Thyroid gland (tissue), 4 donors: Measurements from ENCODE around the gene XCR1. TPM values are rescaled to one million over a fixed set of nuclear protein-coding genes. Genes with fewer than 3 reads are reported as not detected.

Experiments used
- DNase-seq, 2 donors: peaks; one replicate each; pipeline ENCODE4 v3.0.0-alpha.2; 2019
- H3K27ac ChIP-seq, 3 donors: fragments of 200-600 bp; sonication (generic); 1 replicate in 2 of 3; 2 replicates in 1 of 3; pipeline ENCODE4 v1.5.1; 2016 to 2019; ENCODE audit warnings: mild to moderate bottlenecking in 1 of 3, moderate library complexity in 1 of 3
- H3K27me3 ChIP-seq: fragments of 200-600 bp; sonication (generic); one replicate; pipeline ENCODE4 v1.5.1; 2019
- H3K36me3 ChIP-seq, 2 donors: fragments of 200-600 bp; sonication (generic); one replicate each; pipeline ENCODE4 v1.5.1; 2016 to 2019
- H3K4me1 ChIP-seq, 2 donors: fragments of 200-600 bp; sonication (generic); one replicate each; pipeline ENCODE4 v1.5.1; 2017 to 2019
- H3K4me3 ChIP-seq, 3 donors: fragments of 200-600 bp; sonication (generic); replicated peaks in 1 of 3; 1 replicate in 2 of 3; 2 replicates in 1 of 3; pipeline ENCODE4 v1.5.1; 2016; ENCODE audit warnings: mild to moderate bottlenecking in 1 of 3
- H3K9me3 ChIP-seq: fragments of 200-600 bp; sonication (generic); one replicate; pipeline ENCODE4 v1.5.1; 2017
- POLR2A ChIP-seq, 2 donors: fragments of 450-650 bp; IDR thresholded peaks; one replicate each; pipeline ENCODE4 v1.6.1; 2017; ENCODE audit warnings: antibody characterized with exemption in 2 of 2, mild to moderate bottlenecking in 2 of 2, moderate library complexity in 1 of 2
- WGBS, 2 donors: methylation state at CpG; one replicate each; pipeline ENCODE4 v1.1.5; 2017; 5-methylcytosine and 5-hydroxymethylcytosine counted together
- intact Hi-C: fragments of 100-400 bp; cut with DNase I; formaldehyde crosslinking; loops from one replicate; pipeline ENCODE4 v1.15.1; 2023
- total RNA-seq, 4 donors: library from RNA; depleted of rRNA; stranded (reverse); fragments of >200 nt; gene quantifications; one replicate each; pipeline ENCODE4 v1.2.3, GENCODE V29; 2016
- TF ChIP-seq, protein P1 (sequence below), 6 experiments: fragments of 200-600 bp in 3 of 6; fragments of 450-650 bp in 3 of 6; sonication (generic) in 3 of 6; IDR thresholded peaks; one replicate each; pipeline ENCODE4 v1.5.1; 2016 to 2019; ENCODE audit warnings: antibody characterized with exemption in 6 of 6, mild to moderate bottlenecking in 2 of 6, inconsistent platforms in 1 of 6, moderate library complexity in 1 of 6

The XCR1 gene
- total RNA-seq, 4 donors from 2014 or later = not detected

DNA sequence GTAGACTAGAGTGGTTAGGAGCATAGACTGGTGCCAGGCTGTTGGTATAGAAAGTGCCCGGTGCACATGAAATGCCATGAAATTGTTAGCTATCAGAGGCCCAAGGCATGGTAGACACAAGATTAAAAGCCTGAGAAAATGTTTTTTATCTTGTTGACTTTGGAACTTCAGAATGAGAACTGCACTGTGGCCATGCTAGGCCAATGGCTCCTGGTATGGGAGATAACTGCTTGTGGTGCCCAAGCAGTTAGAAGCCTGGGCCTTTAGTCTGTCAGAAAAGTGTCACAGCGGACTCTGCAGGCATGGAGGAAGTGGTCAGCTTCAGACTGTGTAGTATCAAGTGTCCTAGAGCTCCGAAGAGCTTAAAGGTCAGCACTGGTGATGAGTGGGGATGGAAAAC lies 43.5 kb downstream of the XCR1 start:
- no peak for DNase-seq
- peak overlapping the region; percentile 4 to 84 (median 80) for H3K27ac ChIP-seq
- no peaks in the 10 kb centered on the region for H3K9me3 ChIP-seq
- 79 to 82% methylated on average over 3 of the region's 3 CpGs for WGBS, 2 donors
- no peak for TF ChIP-seq POLR2A (IDR thresholded peaks at IDR 0.05)
- TF ChIP-seq, protein P1, sequence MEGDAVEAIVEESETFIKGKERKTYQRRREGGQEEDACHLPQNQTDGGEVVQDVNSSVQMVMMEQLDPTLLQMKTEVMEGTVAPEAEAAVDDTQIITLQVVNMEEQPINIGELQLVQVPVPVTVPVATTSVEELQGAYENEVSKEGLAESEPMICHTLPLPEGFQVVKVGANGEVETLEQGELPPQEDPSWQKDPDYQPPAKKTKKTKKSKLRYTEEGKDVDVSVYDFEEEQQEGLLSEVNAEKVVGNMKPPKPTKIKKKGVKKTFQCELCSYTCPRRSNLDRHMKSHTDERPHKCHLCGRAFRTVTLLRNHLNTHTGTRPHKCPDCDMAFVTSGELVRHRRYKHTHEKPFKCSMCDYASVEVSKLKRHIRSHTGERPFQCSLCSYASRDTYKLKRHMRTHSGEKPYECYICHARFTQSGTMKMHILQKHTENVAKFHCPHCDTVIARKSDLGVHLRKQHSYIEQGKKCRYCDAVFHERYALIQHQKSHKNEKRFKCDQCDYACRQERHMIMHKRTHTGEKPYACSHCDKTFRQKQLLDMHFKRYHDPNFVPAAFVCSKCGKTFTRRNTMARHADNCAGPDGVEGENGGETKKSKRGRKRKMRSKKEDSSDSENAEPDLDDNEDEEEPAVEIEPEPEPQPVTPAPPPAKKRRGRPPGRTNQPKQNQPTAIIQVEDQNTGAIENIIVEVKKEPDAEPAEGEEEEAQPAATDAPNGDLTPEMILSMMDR (IDR thresholded peaks at IDR 0.05) = no peak
- no peaks in the 10 kb centered on the region for H3K27me3 ChIP-seq
- H3K4me1 ChIP-seq = peaks cover 56 to 72% of the 10 kb centered on the region in 2 donors
- intact Hi-C loops = no loop called here
- H3K36me3 ChIP-seq = peaks cover 17 to 34% of the 10 kb centered on the region in 2 donors
- H3K4me3 ChIP-seq = no peak overlapping the region

DNA sequence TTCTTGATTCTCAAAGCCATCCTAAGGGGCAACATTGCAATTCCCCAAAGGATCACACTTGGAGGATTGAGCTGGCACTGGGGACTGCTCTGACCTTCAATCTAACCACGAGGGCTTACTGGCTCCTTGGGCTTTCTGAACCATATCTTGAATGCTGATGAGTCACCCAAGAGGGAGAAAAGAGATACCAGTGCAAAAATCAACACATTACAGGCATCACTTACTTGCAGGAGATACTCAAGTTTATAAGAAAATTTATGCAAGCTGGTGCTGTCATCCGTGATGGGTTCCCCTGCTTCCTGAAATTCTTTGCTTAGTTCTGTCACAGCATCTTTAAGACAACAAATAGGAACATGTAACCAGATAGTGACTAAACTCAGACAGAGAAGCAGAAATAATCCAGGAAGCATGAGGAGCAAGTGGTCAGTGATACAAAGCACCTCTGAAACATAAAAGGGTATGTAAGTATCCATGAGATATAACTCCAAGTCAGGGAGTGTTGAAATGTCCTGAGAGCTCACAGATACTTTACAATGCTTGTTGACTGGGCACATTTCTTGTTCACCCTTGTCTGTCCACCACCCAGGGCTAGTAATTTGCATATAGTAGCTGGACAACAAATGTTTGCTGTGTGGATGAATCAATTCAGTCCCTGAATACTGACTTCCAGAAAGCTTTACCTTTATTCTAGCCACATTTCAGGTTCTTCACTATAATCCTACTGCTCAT lies 45.8 kb downstream of the XCR1 start:
- WGBS, 2 donors = 30 to 33% methylated on average over 2 of the region's 2 CpGs

DNA sequence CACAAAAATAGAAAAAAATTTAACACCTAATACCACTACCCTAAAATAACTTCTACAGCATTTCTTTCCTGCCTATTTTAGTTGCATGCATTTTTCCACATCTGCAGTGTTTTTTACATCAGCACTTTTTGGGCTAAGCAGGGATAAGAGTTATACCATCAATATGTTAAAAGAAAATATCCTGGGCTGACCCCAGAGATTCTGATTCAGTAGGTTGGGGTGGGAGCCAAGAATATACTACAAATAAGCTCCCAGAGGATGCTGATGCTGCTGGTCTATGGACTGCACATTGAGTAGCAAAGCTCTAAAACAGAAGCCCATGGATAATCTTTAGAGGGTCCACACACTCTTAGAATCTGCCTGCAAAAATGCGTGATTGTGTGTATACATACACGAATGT lies 46.5 kb downstream of the XCR1 start:
- TF ChIP-seq, protein P1 (IDR thresholded peaks at IDR 0.05) = no peak
- no peak for TF ChIP-seq POLR2A (IDR thresholded peaks at IDR 0.05)
- Histone ChIP-seq H3K4me3 (no peak overlapping the region), H3K9me3 (no peaks in the 10 kb centered on the region), H3K36me3 (peaks cover 22 to 34% of the 10 kb centered on the region in 2 donors), H3K27ac (peak overlapping the region; percentile 14 to 83 (median 57)), H3K4me1 (peaks cover 39 to 55% of the 10 kb centered on the region in 2 donors), H3K27me3 (no peaks in the 10 kb centered on the region)
- intact Hi-C loops = no loop called here
- WGBS, 2 donors = 97% methylated on average over 2 of the region's 2 CpGs
- DNase-seq = no peak

More for the DNA sequence above, 45.8 kb downstream of the XCR1 start:
- peaks cover 46 to 62% of the 10 kb centered on the region in 2 donors for H3K4me1 ChIP-seq
- TF ChIP-seq, protein P1 (IDR thresholded peaks at IDR 0.05) = no peak
- TF ChIP-seq POLR2A (IDR thresholded peaks at IDR 0.05) = no peak
- DNase-seq = peak; percentile 25 to 54
- peak overlapping the region; percentile 44 to 83 (median 57) for H3K27ac ChIP-seq
- intact Hi-C loops = no loop called here
- no peaks in the 10 kb centered on the region for H3K27me3 ChIP-seq
- no peaks in the 10 kb centered on the region for H3K9me3 ChIP-seq
- peaks cover 21 to 34% of the 10 kb centered on the region in 2 donors for H3K36me3 ChIP-seq
- no peak overlapping the region for H3K4me3 ChIP-seq

DNA sequence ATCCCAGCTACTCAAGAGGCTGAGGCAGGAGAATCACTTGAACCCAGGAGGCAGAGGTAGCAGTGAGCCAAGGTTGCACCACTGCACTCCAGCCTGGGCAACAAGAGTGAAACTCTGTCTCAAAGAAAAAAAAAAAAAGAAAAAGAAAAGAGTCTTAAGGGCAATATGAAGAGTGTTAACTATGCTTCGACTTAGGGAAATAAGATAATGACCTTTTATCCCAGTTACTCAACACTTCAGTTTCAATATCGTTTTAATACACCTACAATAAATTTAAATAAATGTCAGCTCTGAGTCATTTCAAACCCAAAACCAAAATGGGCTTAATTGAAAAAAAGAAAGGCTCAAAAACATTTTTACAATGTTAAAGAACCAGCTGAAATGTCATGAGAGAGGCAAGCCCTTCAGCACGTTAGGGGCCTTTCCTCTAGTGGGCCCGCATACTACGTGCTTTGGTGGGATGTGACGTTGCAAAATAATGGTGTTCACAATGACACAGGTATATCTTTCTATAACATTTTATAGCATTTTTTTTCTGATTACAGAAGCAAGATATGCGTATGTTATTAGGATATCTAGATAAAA lies 47.0 kb downstream of the XCR1 start:
- Histone ChIP-seq H3K27me3 (no peaks in the 10 kb centered on the region), H3K4me3 (no peak overlapping the region), H3K9me3 (no peaks in the 10 kb centered on the region), H3K27ac (peak overlapping the region in 2 of 3 donors; percentile 71 to 83), H3K36me3 (peaks cover 22 to 34% of the 10 kb centered on the region in 2 donors), H3K4me1 (peaks cover 37 to 50% of the 10 kb centered on the region in 2 donors)
- TF ChIP-seq, protein P1 (IDR thresholded peaks at IDR 0.05) = no peak
- no peak for TF ChIP-seq POLR2A (IDR thresholded peaks at IDR 0.05)
- intact Hi-C loops = no loop called here
- DNase-seq = no peak
- WGBS, 2 donors = 89 to 92% methylated on average over 7 of the region's 7 CpGs

DNA sequence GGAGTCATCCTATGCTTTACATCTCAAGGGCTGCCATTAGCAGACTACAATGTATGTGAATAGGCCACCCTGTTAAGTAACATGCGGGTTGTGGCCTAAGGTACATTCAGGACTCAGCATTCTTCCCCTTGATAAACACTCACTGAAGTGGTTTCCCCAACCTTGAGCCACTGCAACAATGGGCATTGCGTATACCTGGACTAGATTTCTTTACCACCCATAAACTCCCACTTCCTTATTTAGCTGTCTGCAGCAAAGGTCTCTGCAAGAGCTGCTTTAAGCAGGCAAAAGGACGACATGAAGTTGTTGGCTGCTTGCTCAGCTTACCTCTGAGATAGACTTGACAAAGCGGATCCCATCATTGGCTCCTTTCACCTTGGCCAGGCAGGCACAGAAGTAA lies 47.9 kb downstream of the XCR1 start:
- Histone ChIP-seq H3K4me3 (no peak overlapping the region), H3K27me3 (no peaks in the 10 kb centered on the region), H3K4me1 (peaks cover 34 to 48% of the 10 kb centered on the region in 2 donors), H3K36me3 (peaks cover 22 to 34% of the 10 kb centered on the region in 2 donors), H3K27ac (peak overlapping the region; percentile 58 to 75 (median 71)), H3K9me3 (no peaks in the 10 kb centered on the region)
- no peak for DNase-seq
- WGBS, 2 donors = 91 to 93% methylated on average over 4 of the region's 4 CpGs
- TF ChIP-seq, protein P1 (IDR thresholded peaks at IDR 0.05) = no peak
- TF ChIP-seq POLR2A (IDR thresholded peaks at IDR 0.05) = no peak
- intact Hi-C loops = no loop called here
